Fibroblast of skin of back (primary cell): ENCODE measurements around the gene TRIP11. TPM values are rescaled to one million over a fixed set of nuclear protein-coding genes. Genes with fewer than 3 reads are reported as not detected.
"Not testable (repeated sequence)": the region's sequence is repeated elsewhere in the genome, so short reads cannot be mapped to it uniquely, and the experiment has no call there.

Source experiments
- DNase-seq: peaks from one replicate; pipeline ENCODE4 v3.0.0-alpha.2; 2013
- polyA plus RNA-seq, 2 experiments: library from polyadenylated mRNA; unstranded; fragments of 120-200 nt; gene quantifications; one replicate each; pipeline ENCODE4 v1.2.1, GENCODE V29; 2013; ENCODE audit not compliant: insufficient read length in 2 of 2

TRIP11 gene
- polyA plus RNA-seq (2013, experiment 1 of 2; ENCODE audit: insufficient read length) = 22.5 TPM
- polyA plus RNA-seq (2013, experiment 2 of 2; ENCODE audit: insufficient read length) = 22.8 TPM

DNA sequence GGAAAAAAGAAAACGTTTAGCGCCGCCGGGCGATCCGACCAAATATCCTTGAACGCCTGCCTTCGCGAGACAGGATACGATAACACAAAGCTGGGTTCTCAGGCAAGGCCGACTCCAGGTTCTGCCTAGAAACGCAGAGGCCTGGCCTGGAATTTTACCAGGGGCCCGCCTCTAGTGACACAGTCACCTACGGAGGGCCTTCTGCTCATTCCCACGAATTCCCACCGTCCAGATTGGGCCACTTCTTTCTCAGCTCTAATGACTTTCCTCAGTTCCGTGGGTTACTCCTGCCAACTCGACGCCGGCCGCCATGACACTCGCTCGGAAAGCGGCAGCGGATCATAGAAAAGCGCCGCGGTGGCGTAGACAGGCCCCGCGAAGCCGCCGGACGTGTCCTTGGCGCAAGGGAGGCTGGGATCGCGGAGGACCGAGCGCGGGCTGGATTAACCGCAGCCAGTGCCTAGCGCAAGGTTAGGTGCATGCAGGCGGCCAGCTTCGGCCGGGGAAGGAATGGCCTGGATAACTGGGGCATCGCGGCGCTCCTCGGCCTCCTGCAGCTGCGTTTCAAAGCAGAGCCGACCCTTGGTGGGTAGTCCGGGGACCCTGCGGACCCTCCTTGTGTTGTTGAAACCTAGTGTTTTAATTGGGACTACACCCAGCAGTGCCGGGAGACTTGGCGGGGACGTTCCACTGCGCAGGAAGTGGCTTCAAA is at the start of gene TRIP11:
Gene TRIP11 (minus strand): TSS at position 341 of the 712 bp plus-strand sequence. CDS start 374 bp downstream, outside the sequence.
- DNase-seq = peak; percentile 93

DNA sequence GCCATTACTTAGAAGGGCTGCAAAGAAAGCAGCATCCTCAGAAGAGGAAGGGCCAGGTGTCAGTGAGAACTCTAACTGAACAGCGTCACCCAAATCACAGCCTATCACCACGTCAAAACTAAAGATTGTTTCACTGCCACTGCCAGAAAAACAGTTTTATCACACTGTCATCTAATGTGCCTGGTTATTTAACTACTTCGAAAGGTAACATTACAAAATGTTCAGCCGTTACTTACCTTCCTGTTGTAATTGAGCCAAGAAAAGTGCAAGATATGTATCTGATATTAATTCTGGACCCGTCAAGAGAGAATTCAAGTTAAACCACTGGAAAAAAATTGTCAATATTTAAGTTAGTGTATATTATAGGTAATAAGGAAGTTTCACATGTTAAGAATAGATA is 48.6 kb upstream of the TRIP11 start:
- no peak for DNase-seq

DNA sequence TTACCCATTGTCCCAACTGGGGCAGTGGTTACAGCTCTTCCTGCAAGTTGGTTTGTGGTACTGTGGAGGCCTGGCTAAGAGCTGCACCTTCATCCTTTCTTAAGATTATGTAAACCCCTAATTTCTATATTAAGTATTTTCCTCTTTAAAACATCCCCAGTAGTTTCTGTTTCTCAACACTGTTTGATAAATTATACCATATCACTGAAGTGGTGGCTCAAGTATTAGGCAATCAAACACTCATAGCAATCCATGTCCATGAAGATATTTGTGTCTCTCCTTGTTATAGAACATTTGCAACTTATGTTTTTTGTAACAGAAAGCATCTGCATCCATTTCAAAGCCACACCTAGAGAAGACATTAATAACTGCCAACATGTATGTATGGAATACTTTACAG is 34.7 kb upstream of the TRIP11 start:
- DNase-seq = no peak

DNA sequence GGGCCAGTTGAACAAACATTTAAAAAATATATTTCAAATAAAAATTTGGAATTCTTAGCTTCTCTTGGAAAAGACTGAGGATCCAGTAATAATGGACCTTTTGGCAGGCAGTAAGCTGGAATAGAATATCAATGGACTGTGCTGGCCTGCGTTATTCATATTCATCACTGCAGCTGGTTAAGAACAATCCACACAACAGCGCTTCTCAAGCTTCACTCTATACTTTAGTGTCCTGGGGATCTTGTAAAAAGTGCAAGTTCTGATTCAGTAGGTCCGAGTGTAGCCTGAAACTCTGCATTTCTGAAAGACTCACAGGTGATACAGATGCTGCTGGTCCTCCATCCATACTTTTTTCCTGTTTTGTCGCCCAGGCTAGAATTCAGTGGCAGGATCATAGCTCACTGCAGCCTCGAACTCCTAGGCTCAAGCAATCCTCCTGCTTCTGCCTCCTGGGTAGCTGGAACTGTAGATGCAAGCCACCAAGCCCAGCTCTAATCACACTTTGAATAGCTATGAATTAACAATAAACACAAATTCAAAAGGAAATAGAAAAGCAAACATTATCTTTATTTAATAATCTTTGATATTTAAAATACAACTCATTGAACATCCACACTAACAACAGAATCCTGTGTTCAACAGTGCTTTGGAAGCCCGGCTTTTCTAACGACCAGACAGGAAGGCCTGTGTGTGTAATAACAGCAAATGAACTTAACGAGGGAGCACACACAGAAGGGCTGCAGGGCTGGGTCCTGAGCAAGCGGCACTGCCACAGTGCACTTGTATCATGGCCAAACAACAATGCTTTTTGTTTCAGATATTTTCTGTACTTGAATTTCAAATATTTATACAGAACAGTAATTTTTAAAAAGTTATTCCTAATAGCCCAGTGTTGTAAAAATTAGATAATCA is 18.4 kb upstream of the TRIP11 start:
- no peak for DNase-seq

DNA sequence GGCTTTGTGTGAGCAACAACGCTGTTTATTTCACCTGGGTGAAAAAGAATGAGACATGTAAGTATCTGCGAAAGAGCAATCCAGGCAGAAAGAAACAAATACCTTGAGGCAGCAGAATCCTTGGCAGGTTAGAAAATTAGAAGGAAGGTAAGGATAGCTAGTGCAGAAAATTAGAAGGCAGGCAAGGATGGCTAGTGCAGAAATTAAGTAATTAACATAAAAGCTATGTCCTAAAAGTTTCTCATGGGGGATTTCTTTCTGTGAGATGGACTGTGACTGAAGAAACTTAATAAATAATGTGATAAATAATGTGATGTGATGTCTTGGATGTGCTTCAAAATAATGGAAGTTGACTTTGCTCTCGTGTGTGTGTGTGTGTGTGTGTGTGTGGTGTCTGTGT is 9.9 kb upstream of the TRIP11 start:
- DNase-seq = no peak

DNA sequence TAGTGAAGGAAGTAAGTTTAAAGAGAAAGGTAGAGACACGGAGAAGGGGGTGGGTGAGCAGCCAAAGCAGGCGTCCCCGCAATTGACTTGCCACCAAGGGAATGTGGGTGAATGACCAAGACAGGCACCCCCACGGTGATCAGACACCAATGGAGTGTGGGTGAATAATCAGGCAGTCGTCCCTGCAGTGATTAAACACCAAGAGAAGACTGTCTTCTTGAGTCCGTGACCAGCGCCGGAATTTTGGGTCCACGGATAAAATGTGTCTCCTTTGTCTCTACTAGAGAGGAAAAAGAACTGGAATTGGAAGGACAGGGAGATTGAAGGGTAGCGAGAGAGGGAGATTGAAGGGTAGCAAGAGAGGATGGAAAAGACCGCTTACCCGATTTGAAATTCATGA is 9.4 kb upstream of the TRIP11 start:
- DNase-seq = not testable (repeated sequence)

- not testable (repeated sequence) for DNase-seq
Measured at GRCh38 chr14:92045904-92046303, 6.0 kb upstream of the TRIP11 start.

DNA sequence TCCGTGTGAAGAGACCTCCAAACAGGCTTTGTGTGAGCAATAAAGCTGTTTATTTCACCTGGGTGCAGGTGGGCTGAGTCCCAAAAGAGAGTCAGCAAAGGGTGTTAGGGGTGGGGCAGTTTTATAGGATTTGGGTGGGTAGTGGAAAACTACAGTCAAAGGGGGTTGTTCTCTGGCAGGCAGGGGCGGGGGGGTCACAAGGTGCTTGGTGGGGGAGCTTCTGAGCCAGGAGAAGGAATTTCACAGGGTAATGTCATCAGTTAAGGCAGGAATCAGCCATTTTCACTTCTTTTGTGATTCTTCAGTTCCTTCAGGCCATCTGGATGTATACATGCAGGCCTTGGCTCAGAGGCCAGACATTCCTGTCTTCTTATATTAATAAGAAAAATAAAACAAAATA is 1.9 kb upstream of the TRIP11 start:
- not testable (repeated sequence) for DNase-seq

- no peak for DNase-seq
Measured at GRCh38 chr14:92041203-92041602, 1.3 kb upstream of the TRIP11 start.

- DNase-seq = peak; percentile 23
Measured at GRCh38 chr14:92040431-92041051, 682 bp upstream of the TRIP11 start.

- DNase-seq = peak; percentile 70
Measured at GRCh38 chr14:92039063-92039718, 668 bp downstream of the TRIP11 start.

DNA sequence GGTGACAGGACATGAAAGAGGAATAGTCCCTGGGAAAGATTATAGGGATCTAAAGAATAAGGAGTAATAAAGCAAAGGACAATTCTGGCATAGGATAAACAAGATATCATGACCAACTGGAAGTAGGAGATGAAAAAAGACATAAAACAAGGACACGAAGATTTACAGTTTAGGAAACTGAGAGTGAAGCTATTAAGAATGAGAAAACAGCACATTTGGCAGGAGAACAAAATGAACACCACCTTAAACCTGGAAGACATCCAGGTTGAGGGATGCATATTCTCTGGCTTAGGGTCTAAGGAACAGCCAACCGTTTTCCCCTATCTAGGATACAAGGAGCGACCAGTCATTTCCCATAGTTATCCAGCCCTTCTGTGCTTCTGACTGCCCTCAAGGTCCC is 1.9 kb downstream of the TRIP11 start:
- DNase-seq = no peak

- no peak for DNase-seq
Measured at GRCh38 chr14:92035890-92036289, 4.0 kb downstream of the TRIP11 start.

DNA sequence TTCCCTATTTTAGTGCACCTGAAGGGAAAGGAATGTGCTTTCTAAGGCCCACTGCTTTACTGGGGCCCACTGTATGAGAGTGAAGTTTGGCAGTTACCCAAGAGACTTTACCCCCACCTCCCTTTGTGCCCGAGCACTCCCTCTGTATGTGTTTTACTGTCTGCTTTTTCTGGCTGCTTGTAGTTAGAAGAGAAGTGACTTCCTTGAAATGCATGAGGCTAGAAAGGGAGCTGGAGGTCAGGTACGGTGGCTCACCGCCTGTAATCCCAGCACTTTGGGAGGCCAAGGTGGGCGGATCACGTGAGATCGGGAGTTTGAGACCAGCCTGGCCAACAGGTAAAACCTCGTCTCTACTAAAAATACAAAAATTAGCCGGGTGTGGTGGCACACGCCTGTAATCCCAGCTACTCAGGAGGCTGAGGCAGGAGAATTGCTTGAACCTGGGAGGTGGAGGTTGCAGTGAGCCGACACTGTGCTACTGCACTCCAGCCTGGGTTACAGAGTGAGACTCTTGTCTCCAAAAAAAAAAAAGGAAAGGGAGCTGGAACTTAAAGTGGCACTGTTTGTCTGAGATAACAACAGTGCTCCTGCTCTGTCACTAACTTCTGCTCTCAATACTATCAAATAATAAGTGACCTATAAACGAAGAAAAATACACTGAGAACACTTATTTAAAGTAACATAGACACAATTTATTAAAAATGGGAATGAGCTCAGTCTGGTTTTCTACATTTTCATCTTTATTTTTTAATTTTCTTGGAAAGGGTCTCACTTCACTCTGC is 5.8 kb downstream of the TRIP11 start:
- no peak for DNase-seq

DNA sequence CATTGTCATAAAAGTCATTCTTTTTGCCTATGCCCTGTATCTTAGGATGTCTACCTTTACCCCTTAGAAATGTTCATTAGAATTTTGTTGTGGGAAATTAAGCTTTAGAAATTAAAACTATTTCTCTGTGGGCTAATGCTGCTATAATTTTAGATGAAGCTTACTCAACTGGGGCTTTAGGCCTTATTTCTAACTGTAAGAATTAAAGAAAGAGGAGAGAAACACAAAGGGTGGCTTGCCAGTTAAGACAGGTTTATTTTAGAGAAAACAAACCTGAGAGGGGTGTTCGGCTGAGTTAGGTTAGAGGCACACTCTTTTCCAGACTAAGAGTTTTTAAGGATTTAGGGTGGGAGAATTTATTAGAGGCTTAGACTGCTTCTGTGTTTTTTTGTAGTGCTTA is 6.4 kb downstream of the TRIP11 start:
- no peak for DNase-seq

DNA sequence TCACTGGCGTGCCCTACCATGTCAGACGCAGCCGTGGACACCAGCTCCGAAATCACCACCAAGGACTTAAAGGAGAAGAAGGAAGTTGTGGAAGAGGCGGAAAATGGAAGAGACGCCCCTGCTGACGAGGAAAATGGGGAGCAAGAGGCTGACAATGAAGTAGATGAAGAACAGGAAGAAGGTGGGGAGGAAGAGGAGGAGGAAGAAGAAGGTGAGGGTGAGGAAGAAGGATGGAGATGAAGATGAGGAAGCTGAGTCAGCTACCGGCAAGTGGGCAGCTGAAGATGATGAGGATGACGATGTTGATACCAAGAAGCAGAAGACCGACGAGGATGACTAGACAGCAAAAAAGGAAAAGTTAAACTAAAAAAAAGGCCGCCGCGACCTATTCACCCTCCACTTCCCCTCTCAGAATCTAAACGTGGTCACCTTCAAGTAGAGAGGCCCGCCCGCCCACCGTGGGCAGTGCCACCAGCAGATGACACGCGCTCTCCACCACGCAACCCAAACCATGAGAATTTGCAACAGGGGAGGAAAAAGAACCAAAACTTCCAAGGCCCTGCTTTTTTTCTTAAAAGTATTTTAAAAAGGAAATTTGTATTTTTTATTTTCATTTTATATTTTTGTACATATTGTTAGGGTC is 13.2 kb downstream of the TRIP11 start:
- no peak for DNase-seq

DNA sequence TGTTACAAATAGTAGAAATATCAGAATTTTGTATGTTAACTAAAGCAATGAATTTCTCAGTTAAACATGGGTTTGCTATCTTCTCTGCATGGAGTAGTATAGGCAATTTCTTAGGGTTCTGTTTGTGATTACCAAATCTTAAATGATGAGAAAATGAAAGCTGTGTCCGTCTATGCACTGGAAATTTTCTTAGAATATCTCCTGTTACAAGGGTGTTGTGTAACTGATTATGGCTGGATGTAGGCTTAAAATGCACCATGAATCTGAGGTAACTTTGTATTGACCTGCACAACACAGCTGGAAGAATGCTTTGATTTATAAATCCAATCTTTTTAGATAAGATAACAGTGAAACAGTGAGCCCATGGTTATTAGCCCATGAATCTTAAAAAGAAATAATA is 17.8 kb downstream of the TRIP11 start:
- DNase-seq = no peak

GRCh38 chr14:92021523-92021922 is 18.3 kb downstream of the TRIP11 start:
- no peak for DNase-seq

DNA sequence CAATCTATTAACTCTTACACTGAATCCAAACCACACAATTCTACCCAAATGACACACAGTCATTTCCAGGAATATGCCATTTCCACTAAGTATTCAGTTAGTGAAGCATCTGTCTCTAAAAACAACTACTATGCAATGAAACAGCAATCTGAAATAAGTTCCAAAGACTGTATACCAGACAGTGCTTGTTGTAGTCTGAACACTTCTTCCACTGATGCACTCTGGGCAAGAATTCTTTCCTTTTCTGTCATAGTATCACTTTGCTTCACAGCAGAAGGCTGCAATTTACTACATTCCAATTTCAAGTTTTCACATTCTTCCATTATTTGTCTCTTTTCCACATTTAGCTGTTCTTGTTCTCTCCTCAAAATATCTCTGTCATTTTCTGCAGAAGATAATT is 25.8 kb downstream of the TRIP11 start:
- peak; percentile 1 for DNase-seq

GRCh38 chr14:92012121-92012748 is 27.6 kb downstream of the TRIP11 start:
- DNase-seq = no peak

DNA sequence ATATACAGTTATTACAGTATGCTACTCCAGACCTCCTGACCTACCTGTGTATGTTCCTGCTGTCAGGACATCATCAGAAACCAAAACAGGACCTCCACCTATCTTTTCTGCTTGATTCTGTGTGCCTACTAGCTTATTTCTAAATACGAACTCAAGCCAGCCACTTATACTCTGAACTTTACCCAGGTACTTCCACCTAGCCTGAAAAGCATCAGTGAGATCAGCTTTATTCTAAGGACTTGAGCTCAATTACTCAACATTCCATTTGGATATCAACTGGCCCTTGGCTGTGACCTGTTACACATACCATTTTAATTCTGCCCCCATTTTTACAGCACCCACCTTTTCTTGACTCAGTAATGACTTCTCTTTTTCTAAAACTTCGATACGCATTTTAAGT is 29.2 kb downstream of the TRIP11 start:
- DNase-seq = no peak
